Astrocyte (in vitro differentiated cells and primary cell): ENCODE measurements around the gene ZNF786.

Experiments
- EZH2 ChIP-seq: IDR thresholded peaks from 2 replicates; pipeline ENCODE4 v1.6.1; 2012; ENCODE audit warnings: mild to moderate bottlenecking, low read length, inconsistent platforms; ENCODE audit not compliant: insufficient read depth
- TF ChIP-seq, protein P1 (sequence below): IDR thresholded peaks from 2 replicates; pipeline ENCODE4 v1.5.1; 2011; ENCODE audit warnings: low read depth, mild to moderate bottlenecking, inconsistent platforms, low read length, moderate library complexity; ENCODE audit not compliant: insufficient read depth

DNA sequence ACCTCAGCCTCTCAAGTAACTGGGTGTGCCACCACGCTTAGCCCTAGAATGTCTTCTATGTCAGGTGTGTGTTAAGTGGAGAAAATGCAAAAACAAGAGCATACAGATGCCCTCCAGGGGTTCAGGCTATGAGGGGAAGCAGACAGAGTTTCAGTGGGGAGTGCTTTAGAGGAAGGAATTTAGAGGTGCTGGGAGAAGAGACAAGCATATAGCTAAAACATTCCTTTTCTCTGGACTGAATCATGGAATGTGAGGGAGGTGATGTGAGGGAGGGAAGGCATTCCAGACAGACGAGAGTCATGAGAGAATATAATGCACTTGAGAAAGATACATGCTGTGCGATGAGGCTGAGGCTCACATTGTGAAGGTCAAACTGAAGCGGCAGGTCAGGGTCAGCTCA is 6.6 kb upstream of the ZNF786 start:
- TF ChIP-seq, protein P1, sequence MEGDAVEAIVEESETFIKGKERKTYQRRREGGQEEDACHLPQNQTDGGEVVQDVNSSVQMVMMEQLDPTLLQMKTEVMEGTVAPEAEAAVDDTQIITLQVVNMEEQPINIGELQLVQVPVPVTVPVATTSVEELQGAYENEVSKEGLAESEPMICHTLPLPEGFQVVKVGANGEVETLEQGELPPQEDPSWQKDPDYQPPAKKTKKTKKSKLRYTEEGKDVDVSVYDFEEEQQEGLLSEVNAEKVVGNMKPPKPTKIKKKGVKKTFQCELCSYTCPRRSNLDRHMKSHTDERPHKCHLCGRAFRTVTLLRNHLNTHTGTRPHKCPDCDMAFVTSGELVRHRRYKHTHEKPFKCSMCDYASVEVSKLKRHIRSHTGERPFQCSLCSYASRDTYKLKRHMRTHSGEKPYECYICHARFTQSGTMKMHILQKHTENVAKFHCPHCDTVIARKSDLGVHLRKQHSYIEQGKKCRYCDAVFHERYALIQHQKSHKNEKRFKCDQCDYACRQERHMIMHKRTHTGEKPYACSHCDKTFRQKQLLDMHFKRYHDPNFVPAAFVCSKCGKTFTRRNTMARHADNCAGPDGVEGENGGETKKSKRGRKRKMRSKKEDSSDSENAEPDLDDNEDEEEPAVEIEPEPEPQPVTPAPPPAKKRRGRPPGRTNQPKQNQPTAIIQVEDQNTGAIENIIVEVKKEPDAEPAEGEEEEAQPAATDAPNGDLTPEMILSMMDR, result no peak
- no peak for TF ChIP-seq EZH2
